ENCODE results near the gene SLC38A10. TPM values are rescaled to one million over a fixed set of nuclear protein-coding genes. Genes with fewer than 3 reads are reported as not detected.

Gene SLC38A10
- total and polyA plus RNA-seq, 12 donors, result 17.6 to 190 (median 102) TPM

DNA sequence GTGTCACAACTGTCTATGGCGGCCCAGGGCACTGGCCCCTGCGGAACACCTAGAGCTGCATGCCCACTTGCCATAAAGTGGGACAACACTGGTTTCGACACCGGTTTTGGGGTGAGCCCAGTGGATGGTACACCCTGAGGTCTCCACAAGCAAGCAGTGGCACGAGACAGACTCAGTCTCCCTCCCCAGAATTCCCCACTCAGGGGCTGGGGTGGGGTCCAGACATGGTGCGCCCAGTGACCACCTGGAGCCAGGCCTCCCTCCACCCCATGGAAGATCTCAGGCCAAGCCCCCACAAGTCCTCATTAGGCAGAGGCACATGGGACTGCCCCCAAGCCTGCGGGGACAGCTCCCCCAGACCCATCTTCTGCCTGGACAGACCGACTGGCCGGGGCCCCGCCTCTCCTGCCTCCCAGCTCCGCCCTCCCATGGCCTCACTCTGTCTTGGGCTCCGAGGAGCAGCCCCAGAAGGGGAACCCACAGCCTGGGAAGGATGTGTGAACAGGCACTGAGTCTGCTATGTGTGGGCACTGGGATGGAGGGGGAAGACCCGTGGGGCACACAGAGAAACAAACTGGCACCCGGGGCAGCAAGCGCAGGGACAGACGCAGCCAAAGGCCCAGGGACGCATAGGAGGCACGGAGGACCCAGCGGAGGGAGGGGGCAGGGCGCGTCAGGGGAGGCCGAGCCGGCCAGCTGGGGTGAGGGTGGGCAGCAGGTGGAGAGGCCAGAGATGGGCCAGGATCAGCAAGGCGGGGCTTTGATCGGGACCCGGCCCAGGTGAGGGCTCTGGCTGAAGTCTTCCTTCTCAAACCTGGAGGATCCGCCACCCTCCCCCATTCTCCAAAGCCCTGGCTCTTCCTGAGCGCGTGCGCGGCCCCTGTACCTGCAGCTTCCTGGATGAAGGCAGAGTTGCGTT lies 59.0 kb downstream of the SLC38A10 start:
- Histone ChIP-seq H3K27me3 (no peaks in the 10 kb centered on the region), H3K9me3 (replicated peaks in 1 of 3) (no peaks in the 10 kb centered on the region), H3K27ac (no peak overlapping the region), H3K4me1 (replicated peaks in 1 of 2) (peaks cover 15 to 23% of the 10 kb centered on the region in 2 donors), H3K36me3 (replicated peaks in 1 of 2) (peaks cover 0 to 29% of the 10 kb centered on the region in 2 donors), H3K4me3 (no peak overlapping the region)
- TF ChIP-seq POLR2A (IDR thresholded peaks at IDR 0.05), result no peak
- TF ChIP-seq, protein P1, sequence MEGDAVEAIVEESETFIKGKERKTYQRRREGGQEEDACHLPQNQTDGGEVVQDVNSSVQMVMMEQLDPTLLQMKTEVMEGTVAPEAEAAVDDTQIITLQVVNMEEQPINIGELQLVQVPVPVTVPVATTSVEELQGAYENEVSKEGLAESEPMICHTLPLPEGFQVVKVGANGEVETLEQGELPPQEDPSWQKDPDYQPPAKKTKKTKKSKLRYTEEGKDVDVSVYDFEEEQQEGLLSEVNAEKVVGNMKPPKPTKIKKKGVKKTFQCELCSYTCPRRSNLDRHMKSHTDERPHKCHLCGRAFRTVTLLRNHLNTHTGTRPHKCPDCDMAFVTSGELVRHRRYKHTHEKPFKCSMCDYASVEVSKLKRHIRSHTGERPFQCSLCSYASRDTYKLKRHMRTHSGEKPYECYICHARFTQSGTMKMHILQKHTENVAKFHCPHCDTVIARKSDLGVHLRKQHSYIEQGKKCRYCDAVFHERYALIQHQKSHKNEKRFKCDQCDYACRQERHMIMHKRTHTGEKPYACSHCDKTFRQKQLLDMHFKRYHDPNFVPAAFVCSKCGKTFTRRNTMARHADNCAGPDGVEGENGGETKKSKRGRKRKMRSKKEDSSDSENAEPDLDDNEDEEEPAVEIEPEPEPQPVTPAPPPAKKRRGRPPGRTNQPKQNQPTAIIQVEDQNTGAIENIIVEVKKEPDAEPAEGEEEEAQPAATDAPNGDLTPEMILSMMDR (IDR thresholded peaks at IDR 0.05), result no peak
- no peak for DNase-seq
- intact Hi-C loops (cut with DNase I), result no loop called here
- WGBS, 4 donors, result 86 to 92% (median 91%) methylated on average over 24 to 32 of the region's 32 CpGs

DNA sequence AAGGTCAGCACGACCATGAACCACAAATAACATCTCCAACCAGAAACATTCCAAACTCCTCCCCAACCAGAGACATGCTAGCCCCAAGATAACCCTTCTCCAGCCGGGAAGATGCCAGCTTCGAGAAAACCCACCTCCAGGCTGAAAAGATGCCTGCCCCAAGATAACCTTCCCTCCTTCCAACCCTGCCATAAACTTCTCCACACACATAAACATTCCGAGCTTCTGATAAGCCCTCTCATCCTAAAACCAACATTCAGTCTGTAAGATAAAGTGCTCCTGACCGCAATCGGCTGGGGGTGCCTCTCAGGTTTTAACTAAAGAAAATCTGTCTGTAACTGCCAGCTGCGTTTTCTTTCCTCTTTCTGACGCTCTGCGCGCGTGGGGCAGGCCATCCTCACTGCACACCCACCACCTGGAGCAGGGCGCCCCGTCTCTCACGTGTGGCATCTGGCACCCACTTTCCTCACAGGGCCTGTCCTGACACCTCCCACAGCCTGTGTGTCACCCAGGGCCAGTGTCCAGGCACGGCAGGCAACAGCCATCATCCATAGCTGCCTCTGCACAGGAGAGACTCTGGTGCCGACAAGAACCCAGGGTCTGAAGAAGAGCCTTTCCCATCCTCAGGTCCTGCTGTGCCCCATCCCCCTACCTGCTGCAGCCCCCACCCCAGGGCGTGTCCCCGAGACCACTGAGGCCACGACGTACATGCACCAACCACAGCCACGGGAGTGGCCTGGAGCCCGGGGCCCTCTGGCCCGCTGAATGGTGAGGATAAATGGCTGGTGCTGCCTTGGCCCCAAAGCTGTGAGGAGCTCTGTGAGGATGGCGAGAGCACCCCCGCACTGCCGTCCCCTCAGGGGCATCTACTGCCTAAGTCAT lies 59.9 kb downstream of the SLC38A10 start:
- TF ChIP-seq POLR2A (IDR thresholded peaks at IDR 0.05), result no peak
- TF ChIP-seq, protein P1 (IDR thresholded peaks at IDR 0.05), result no peak
- intact Hi-C loops (cut with DNase I), result no loop called here

DNA sequence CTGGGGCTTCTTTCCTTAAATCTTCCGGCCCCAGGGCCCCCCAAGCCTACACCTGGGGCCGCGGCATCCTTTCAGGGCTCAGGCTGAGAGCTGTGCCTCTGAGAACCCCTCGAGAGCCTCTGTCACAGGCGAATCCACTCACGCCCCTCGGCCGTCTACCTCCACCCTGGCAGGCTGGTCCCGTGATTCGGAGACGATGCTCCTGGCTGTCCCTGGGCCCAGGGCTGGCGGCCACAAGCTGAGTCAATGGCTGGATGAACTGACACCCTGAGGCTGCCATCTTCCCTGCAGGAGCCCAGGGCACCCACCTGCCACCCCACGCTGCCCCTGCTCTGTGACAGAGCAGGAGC lies 60.6 kb downstream of the SLC38A10 start:
- H3K4me1 ChIP-seq (replicated peaks in 1 of 2), result peaks cover 7 to 17% of the 10 kb centered on the region in 2 donors
- intact Hi-C loops (cut with DNase I), result no loop called here
- TF ChIP-seq, protein P1 (IDR thresholded peaks at IDR 0.05), result no peak
- TF ChIP-seq POLR2A (IDR thresholded peaks at IDR 0.05), result no peak
- no peak overlapping the region for H3K4me3 ChIP-seq
- no peaks in the 10 kb centered on the region for H3K27me3 ChIP-seq
- H3K27ac ChIP-seq, result no peak overlapping the region
- 90 to 98% (median 93%) methylated on average over 8 to 13 of the region's 13 CpGs for WGBS, 4 donors
- peaks cover 0 to 43% of the 10 kb centered on the region in 2 donors for H3K36me3 ChIP-seq (replicated peaks in 1 of 2)
- no peaks in the 10 kb centered on the region for H3K9me3 ChIP-seq (replicated peaks in 1 of 3)
- DNase-seq, result peak in 1 of 7 donors; percentile 17

More for the DNA sequence above, 59.9 kb downstream of the SLC38A10 start:
- H3K4me3 ChIP-seq, result no peak overlapping the region
- no peak for DNase-seq
- peaks cover 0 to 36% of the 10 kb centered on the region in 2 donors for H3K36me3 ChIP-seq (replicated peaks in 1 of 2)
- WGBS, 4 donors, result 87 to 91% (median 90%) methylated on average over 18 to 26 of the region's 26 CpGs
- H3K27me3 ChIP-seq, result no peaks in the 10 kb centered on the region
- no peak overlapping the region for H3K27ac ChIP-seq
- no peaks in the 10 kb centered on the region for H3K9me3 ChIP-seq (replicated peaks in 1 of 3)
- peaks cover 12 to 22% of the 10 kb centered on the region in 2 donors for H3K4me1 ChIP-seq (replicated peaks in 1 of 2)
